HL-60 (cell line): ENCODE results near the gene TUBB2A.

Experiments used
- SPI1 ChIP-seq: IDR thresholded peaks from 2 replicates; pipeline ENCODE4 v1.6.1; 2012; ENCODE audit warnings: low read depth, mild to moderate bottlenecking, borderline replicate concordance
- TF ChIP-seq, protein P1 (sequence below): IDR thresholded peaks from one replicate; pipeline ENCODE4 v1.5.1; 2011; ENCODE audit warnings: low read length, control low read depth, inconsistent platforms; ENCODE audit not compliant: insufficient read depth

DNA sequence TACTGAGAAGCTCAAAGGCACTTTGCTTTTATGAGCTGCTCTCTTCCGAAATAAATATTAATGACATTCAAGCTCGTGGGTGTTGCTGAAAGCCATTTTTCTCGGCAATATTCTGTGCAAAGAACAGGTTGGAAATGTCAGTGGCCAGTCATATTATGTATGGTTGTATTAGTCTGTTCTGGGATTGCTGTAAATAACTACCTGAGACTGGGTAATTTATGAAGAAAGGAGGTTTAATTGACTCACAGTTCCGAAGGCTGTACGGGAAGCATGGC lies 38.0 kb upstream of the TUBB2A start:
- TF ChIP-seq, protein P1, sequence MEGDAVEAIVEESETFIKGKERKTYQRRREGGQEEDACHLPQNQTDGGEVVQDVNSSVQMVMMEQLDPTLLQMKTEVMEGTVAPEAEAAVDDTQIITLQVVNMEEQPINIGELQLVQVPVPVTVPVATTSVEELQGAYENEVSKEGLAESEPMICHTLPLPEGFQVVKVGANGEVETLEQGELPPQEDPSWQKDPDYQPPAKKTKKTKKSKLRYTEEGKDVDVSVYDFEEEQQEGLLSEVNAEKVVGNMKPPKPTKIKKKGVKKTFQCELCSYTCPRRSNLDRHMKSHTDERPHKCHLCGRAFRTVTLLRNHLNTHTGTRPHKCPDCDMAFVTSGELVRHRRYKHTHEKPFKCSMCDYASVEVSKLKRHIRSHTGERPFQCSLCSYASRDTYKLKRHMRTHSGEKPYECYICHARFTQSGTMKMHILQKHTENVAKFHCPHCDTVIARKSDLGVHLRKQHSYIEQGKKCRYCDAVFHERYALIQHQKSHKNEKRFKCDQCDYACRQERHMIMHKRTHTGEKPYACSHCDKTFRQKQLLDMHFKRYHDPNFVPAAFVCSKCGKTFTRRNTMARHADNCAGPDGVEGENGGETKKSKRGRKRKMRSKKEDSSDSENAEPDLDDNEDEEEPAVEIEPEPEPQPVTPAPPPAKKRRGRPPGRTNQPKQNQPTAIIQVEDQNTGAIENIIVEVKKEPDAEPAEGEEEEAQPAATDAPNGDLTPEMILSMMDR, result no peak
- TF ChIP-seq SPI1, result no peak
